Measurements from ENCODE around the gene PCDH11Y.
"Not testable (repeated sequence)": the region's sequence is repeated elsewhere in the genome, so short reads cannot be mapped to it uniquely, and the experiment has no call there.

GRCh38 chrY:4994892-4995291 lies 5.2 kb upstream of the PCDH11Y start:
- not testable (repeated sequence) for TF ChIP-seq PREB (CRISPR knock-in tag; IDR thresholded peaks at IDR 0.05; ENCODE audit: borderline replicate concordance); AFF4 (CRISPR knock-in tag; IDR thresholded peaks at IDR 0.05; ENCODE audit: borderline replicate concordance); ZNF416 (CRISPR knock-in tag; IDR thresholded peaks at IDR 0.05)
